ENCODE data around the gene CCDC89.
"Not testable (repeated sequence)": the region's sequence is repeated elsewhere in the genome, so short reads cannot be mapped to it uniquely, and the experiment has no call there.

CCDC89 gene

DNA sequence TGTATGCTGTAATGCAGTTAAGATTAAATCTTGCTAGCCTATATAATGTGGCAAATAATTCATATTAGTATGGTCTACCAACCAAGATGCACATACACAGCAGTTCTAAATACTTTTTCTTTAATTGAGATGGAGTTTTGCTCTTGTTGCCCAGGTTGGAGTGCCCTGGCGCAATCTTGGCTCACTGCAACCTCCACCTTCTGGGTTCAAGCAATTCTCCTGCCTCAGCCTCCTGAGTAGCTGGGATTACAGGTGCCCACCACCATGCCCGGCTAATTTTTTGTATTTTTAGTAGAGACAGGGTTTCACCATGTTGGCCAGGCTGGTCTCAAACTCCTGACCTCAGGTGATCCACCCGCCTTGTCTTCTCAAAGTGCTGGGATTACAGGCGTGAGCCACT, 31.7 kb downstream of the CCDC89 start:
- in situ Hi-C loops (cut with MboI; ENCODE audit: low sequenced_read_pairs) = not testable (repeated sequence)

DNA sequence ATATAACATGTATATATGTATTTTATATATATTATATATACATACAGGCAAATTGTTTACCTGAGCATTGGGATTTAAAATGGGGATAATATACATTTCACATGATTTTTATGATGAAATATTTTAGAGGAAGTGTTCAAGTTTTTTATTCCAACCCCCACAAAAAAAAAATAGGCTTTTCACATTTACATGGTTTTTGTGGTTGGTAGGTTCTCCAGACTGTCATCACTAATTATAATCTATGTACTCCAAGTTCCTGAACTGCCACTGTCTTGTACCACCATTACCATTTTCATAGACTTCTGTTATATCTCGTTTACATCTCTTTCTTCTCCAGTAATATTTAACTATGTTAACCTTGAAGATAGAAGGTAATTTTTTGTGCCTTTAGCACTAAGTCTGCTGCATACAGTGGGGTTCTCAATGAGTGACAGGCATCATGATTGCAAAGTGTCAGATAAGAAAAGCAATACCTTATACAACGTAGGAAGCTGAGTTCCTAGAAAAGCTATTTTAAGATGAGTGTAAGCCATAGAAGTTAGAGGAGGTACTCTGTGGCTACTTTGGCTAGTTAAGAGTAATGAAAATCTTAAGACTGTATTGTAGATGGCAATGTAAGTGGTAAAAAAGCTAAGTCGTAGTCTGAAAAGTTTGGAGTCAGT, 33.1 kb downstream of the CCDC89 start:
- in situ Hi-C loops (cut with MboI; ENCODE audit: low sequenced_read_pairs) = no loop called here

DNA sequence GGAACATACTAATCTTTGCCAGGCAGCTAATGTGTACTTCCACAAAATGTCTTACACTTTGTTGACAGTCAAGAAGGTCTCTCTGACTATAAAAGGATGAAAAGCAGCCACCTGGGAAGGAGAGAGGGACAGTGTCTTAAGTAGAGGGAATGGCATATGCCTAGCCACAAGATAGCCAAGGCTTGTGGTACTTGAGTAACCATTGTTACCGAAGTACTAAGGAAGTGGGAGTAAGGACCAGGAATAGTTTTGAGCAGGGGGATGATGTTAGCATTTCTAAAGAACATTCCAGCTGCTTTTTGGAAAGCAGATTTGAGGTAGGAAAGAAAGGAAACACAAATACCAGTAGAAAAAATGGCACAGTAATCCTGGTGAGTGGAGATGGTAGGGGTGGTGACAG, 34.9 kb downstream of the CCDC89 start:
- in situ Hi-C loops (cut with MboI; ENCODE audit: low sequenced_read_pairs) = no loop called here

DNA sequence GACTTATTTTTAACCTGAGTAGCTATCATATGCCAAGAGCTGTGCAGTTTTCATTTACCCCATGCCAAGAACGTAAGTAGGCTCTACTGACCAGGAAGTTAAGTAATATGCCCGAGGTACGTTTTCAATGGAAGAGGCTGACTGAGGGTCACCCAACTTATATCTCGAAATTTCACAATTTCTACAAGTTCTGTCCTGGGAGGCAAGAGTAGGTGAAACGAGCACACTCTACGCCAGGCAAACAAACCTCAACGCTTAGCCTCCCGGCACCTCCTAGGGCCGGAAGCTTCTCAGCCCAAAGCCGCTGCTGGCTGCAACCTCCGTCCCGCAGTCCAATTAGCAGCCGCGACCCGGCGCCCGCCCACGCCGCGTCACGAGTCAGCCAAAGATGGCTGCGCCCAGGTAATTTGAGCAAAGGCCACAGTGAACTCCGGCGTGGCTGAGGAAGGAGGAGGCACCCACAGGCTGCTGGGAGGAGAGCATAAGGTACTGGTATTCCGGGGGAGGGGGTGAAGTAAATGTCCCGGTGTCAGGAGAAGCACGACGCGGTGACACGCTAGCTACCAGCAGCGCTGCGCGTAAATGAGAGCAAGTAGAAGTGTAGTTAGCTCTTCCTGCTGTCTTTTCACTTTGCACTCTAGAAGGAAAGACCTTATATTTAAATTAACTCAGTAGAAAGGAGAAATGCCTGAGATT, 38.2 kb downstream of the CCDC89 start, which contains the start of gene TMEM126A:
Gene TMEM126A (plus strand): TSS at position 364 of the 696 bp plus-strand sequence. CDS start 2,289 bp downstream, outside the sequence.
- in situ Hi-C loops (cut with MboI; ENCODE audit: low sequenced_read_pairs) = no loop called here

DNA sequence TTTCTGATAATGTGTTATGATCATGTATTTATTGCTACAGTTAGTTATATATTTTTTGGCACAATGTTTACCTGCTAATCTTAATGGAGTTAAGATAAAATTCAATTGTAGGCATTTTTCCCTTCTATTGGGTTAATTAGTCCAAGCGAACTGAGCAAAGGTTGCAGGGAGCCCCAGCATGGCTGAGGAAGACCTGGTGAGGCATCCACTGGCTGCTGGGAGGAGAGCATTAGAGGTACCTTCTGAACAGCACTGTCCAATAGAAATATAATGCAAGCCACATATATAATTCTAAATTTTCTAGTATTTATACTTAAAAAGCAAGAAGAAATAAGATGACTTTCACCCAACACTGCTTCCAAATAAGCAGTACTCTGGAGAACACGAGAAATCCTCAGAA, 38.9 kb downstream of the CCDC89 start:
- in situ Hi-C loops (cut with MboI; ENCODE audit: low sequenced_read_pairs) = no loop called here

DNA sequence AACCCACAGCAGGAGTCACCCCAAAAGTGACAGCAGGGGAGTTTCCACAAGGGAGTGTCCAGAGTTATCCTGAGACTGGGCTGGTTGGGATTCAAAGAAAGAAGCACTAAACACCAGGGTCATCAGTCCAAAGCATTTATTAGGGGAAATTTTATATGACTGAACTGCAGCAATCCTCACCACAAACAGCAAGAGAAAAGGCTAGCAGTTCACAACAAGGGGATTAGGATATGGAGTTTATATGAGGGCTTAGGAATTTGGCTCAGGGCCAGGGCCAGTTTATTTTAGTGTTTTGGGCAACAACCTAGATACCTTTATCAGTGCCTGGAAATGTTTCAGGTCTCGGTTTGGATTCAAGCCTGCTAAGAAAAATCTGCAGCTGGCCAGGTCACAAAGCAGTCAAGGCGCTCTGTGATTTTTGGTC, 42.8 kb downstream of the CCDC89 start:
- in situ Hi-C loops (cut with MboI; ENCODE audit: low sequenced_read_pairs) = no loop called here

DNA sequence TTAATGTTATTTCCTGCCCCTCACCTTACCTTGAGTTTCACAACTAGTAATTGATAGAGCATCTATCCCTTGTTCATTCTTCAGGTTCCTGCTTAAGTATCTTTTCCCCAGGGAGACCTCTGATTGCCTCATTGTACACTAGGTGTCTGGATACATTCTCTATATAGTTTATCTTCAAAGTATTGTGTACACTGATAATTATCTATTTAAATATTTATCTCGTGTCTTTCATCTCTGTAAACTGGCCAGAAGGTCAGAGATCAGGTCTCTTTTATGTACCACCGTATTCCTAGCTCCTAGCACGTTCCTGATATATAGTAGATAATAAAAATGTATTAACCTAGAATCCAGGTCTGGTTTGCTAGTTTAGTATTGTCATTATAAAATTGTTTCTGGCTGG, 51.2 kb downstream of the CCDC89 start:
- in situ Hi-C loops (cut with MboI; ENCODE audit: low sequenced_read_pairs) = no loop called here
